ENCODE data around the gene CENPM.

Gene CENPM

DNA sequence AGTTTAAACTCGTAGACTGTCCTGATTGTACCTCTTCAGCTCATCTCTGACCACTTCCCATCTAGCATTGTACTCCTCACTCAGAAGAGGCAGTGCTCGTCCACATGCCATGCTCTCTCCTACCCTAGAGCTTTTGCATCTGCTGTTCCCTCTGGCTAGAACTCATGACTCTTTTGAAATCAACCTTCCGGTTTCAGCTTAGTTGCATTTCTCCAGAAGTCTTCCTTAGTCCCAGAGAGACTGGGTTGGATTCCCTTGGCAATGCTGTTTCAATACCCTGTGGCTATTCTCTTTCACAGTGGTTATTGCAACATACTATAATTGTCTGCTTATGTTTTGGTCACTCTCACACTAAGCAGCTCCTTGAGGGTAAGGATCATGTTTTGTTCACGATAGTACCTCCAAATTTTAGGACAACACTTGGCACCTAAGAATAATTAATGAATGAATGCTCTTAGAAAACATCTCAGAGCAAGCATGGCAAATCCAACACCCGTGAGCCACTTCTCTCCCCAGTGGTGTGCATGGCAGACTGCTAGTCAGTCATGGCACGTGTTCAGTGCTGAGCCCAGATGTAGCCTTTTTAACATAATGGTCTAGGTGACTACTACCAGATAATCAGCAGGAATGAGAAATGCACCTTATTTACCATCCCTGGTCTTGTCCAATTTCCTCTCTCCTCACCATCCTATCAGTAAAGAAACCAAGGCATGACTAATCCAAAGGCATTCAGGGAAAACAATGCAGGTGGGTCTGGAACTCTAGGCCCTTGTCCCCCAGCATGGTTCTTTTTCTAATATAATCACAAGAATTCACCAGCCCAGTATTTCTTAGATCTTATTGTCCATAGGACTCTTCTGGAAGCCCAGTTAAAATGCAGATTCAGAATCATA is 36.8 kb upstream of the CENPM start:
- no peak for FAIRE-seq
- DNase-seq (ENCODE audit: insufficient read length, low spot score) = no peak

DNA sequence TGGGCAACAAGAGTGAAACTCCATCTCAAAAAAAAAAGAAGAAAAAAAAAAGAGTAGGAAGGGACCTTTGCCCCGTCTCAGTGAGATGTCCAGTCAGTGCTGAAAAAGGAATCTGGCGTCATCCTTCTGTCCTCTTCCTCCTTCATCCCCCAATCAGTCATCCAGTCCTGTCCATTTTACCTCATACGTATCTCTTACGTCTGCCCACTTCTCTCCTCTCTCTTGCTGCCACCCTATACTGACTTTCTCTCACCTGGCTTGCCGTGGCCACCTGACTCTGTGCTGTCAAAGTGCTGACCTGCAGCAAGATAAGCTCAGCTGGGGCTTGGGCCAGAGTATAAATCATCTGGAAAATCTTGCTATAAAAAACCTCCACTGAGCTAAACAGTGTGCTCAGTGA is 35.9 kb upstream of the CENPM start:
- no peak for FAIRE-seq
- DNase-seq (ENCODE audit: insufficient read length, low spot score) = no peak
- TF ChIP-seq, protein P1, sequence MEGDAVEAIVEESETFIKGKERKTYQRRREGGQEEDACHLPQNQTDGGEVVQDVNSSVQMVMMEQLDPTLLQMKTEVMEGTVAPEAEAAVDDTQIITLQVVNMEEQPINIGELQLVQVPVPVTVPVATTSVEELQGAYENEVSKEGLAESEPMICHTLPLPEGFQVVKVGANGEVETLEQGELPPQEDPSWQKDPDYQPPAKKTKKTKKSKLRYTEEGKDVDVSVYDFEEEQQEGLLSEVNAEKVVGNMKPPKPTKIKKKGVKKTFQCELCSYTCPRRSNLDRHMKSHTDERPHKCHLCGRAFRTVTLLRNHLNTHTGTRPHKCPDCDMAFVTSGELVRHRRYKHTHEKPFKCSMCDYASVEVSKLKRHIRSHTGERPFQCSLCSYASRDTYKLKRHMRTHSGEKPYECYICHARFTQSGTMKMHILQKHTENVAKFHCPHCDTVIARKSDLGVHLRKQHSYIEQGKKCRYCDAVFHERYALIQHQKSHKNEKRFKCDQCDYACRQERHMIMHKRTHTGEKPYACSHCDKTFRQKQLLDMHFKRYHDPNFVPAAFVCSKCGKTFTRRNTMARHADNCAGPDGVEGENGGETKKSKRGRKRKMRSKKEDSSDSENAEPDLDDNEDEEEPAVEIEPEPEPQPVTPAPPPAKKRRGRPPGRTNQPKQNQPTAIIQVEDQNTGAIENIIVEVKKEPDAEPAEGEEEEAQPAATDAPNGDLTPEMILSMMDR (IDR thresholded peaks at IDR 0.05; ENCODE audit: insufficient read depth, missing control alignments) = no peak

More for the DNA sequence above, 36.8 kb upstream of the CENPM start:
- TF ChIP-seq, protein P1 (IDR thresholded peaks at IDR 0.05; ENCODE audit: insufficient read depth, missing control alignments) = no peak

DNA sequence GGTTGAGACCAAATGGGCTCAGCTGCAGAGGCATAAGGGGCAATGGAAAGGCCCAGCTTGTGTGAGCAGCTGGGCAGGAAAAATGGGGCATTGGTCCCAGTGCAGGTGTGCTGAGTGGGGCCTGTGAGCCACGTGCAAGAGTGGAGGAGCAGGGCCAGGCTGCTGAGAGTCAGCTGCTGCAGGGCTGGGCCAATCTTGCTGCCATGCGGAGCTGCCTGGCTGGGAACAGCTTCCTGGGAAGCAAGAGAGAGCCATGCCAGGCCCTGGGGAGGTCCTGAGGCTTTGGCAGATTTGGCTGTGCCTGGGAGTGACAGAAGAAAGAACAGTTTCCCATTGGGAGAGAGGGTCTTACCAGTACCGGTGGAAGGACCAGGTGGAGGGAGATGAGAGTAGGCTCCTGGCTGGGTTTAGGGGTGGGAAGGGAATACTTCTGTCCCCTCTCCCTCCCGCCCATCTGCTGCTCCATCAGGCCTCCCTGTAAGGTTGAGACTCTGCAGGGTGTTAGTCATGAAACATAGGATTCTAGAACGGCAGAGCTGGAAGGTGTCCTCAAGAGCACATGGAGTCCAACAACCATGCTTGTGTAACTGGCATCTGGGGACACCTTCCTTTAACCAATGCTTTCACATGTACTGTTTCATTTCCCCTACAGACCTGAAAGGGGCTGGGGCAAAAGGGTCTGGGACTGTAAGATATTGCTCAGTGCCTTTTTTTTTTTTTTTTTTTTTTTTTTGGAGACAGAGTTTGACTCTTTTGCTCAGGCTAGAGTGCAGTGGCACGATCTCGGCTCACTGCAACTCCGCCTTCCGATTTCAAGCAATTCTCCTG is 32.7 kb upstream of the CENPM start:
- TF ChIP-seq, protein P1 (IDR thresholded peaks at IDR 0.05; ENCODE audit: insufficient read depth, missing control alignments) = no peak
- FAIRE-seq (no peak), DNase-seq (ENCODE audit: insufficient read length, low spot score) (no peak)

DNA sequence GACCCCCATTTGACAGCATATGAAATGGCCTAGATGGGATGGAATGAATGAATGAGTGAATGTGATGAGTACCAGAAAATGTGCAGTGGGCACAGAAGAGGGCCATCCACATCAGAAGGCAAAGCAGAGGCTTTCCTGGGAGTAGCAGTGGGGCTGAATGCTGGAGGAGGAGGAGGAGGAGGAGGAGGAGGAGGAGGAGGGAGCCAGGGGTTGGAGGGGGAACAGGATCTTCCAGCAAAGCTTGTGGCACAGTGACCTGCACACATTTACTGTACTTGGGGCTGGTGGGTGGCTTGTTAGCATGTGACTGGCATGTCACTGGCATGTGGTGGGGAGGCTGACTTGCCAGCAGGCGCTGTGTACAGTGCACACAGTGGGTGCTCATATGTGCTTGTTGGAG is 31.8 kb upstream of the CENPM start:
- FAIRE-seq (no peak), DNase-seq (ENCODE audit: insufficient read length, low spot score) (no peak)
- TF ChIP-seq, protein P1 (IDR thresholded peaks at IDR 0.05; ENCODE audit: insufficient read depth, missing control alignments) = no peak

DNA sequence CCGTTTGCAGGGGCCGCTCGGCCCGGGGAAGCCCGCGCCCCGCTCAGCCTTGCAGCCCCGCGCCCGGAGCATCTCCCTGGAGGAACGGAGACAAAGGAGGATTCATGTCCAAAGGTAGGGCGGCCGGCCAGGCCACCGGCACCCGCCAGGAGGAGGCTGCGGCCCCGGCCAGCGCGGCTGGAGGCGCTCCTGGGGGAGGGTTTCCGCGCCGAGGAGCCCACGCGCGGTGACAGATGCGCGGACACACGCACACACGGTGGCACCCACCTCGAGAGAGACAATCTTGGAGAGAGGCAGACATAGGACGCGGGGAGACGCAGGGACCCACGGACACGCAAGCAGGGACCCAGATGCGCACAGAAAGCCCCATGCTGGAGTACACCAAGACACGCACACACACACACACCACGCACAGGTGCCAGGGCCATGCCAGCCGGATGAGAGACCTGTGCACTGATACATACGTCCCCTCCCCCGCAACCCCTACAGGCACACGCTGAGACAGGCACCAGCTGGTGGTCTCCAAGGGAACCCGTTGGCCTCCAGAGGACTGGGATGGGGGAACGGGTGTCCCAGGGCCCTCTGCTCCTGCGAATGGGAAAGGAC is 30.1 kb upstream of the CENPM start:
- TF ChIP-seq, protein P1 (IDR thresholded peaks at IDR 0.05; ENCODE audit: insufficient read depth, missing control alignments) = no peak
- no peak for FAIRE-seq
- no peak for DNase-seq (ENCODE audit: insufficient read length, low spot score)

DNA sequence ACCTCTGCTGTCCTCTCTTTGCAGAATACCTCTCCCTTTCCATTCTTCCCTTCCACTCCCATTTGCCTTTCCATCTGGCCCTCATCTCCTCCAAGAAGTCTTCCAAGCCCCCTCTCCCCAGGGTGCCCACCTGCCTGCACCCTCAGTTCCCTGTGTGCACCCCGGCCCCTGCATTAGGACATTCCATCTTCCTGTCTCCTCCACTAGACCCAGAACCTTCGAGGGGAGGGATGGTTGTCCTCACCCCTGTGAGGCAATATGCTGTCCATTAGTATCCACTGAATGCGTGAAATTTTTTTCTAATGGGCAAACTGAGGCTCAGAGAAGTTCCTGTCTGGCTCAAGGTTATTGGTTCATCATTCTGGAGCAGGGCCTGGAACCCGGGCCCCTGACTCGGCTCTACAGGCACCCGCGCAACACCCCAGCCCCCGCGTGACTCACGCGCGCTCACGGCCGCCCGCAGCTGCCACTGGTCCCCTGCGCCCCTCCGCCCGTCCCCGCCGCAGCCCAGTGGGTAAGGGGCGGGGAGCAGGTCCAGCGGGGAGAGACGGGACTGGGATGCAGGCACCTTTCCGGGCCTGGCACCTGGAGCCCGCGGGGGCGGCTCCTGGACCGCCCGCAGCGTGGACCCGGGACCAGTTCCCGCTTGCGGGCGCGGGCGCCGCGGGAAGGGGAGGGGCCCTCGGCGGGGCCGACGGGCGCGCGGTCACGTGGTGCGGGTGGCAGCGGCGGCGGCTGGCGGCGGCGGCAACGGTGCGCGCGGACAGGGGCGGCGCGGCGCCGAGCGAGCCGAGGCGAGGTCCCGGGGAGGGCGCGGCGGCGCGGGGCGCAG is 29.3 kb upstream of the CENPM start:
- FAIRE-seq (no peak), DNase-seq (ENCODE audit: insufficient read length, low spot score) (peak; percentile 57)
- TF ChIP-seq, protein P1 (IDR thresholded peaks at IDR 0.05; ENCODE audit: insufficient read depth, missing control alignments) = no peak

Data from D721Med (cell line).